Activated B cell treated with CpG ODN at 0.5 μM for 24 hours (primary cell): ENCODE data around the gene OR6K3. TPM values are rescaled to one million over a fixed set of nuclear protein-coding genes. Genes with fewer than 3 reads are reported as not detected.

ENCODE experiments used
- ATAC-seq: fragments of 200-7000 bp; cut with Tn5 transposase; one replicate; pipeline ENCODE4 v1.10.0; 2021; ENCODE audit warnings: low read depth, mild to moderate bottlenecking, moderate library complexity
- CTCF ChIA-PET: fragments of 350-600 bp; sonication (Branson Sonifier 250); formaldehyde crosslinking; loops from one replicate; lab custom pipeline; 2021; ENCODE audit warnings: antibody characterized with exemption; lab: Charles Lee
- POLR2A ChIA-PET: fragments of 350-600 bp; sonication (Branson Sonifier 250); formaldehyde crosslinking; loops from one replicate; lab custom pipeline; 2021; ENCODE audit warnings: antibody characterized with exemption; lab: Charles Lee
- DNase-seq: peaks from one replicate; pipeline ENCODE4 v3.0.0; 2022
- H3K27ac Mint-ChIP-seq: one replicate; pipeline ENCODE4 v1.8.0; 2020; ENCODE audit warnings: mixed read lengths
- H3K27me3 Mint-ChIP-seq: one replicate; pipeline ENCODE4 v1.8.0; 2021; ENCODE audit warnings: mixed read lengths
- H3K36me3 Mint-ChIP-seq: one replicate; pipeline ENCODE4 v1.8.0; 2021; ENCODE audit warnings: low read depth, mixed read lengths
- H3K4me1 Mint-ChIP-seq: one replicate; pipeline ENCODE4 v1.8.0; 2021; ENCODE audit warnings: mixed read lengths
- H3K4me3 Mint-ChIP-seq: one replicate; pipeline ENCODE4 v1.8.0; 2020; ENCODE audit warnings: mild to moderate bottlenecking, mixed read lengths
- H3K9me3 Mint-ChIP-seq: one replicate; pipeline ENCODE4 v1.8.0; 2020; ENCODE audit warnings: mixed read lengths
- CTCF ChIP-seq: fragments of 200-600 bp; IDR thresholded peaks from one replicate; pipeline ENCODE4 v1.8.0; 2022; ENCODE audit warnings: antibody characterized with exemption, mild to moderate bottlenecking
- intact Hi-C: fragments of 100-400 bp; cut with micrococcal nuclease; formaldehyde crosslinking; loops from one replicate; pipeline ENCODE4 v1.15.1; 2024
- total RNA-seq: library from RNA; stranded (reverse); gene quantifications from 2 replicates; pipeline ENCODE4 v1.2.3, GENCODE V29; 2022

Gene OR6K3
- total RNA-seq, 1 donor from 2014 or later = not detected

- H3K27ac Mint-ChIP-seq = no peak overlapping the region
These were observed 11.2 kb upstream of the OR6K3 start for GRCh38 chr1:158731707-158732106.

DNA sequence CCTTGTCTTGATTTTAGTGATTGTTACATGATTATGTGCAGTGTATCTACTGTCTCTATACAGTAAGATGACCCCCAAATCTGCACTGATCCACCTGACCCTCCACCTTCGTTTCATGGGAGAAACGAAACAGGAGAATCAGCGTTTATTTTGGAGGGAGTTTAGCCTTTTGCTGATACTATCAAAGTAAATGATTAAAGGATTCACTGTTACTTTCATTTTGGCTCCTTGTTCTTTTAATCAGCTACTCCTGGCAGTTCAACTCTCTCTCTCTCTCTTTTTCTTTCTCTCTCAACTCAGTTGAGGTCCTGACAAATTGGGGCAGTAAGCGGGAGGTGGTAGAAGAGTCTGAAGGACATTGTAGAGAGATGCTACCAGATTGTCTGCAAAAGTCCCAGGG is 9.9 kb upstream of the OR6K3 start:
- no peak overlapping the region for H3K4me3 Mint-ChIP-seq
- ChIA-PET CTCF (no interaction called here), POLR2A (no interaction called here)
- no peaks in the 10 kb centered on the region for H3K9me3 Mint-ChIP-seq
- H3K36me3 Mint-ChIP-seq = no peaks in the 10 kb centered on the region
- DNase-seq (no peak), ATAC-seq (no peak)
- TF ChIP-seq CTCF = no peak
- H3K27ac Mint-ChIP-seq = no peak overlapping the region
- H3K4me1 Mint-ChIP-seq = no peaks in the 10 kb centered on the region
- peaks cover 5% of the 10 kb centered on the region for H3K27me3 Mint-ChIP-seq
- intact Hi-C loops = no loop called here

More at GRCh38 chr1:158731707-158732106, 11.2 kb upstream of the OR6K3 start:
- no peak overlapping the region for H3K4me3 Mint-ChIP-seq
- ATAC-seq (no peak), DNase-seq (no peak)
- no peaks in the 10 kb centered on the region for H3K36me3 Mint-ChIP-seq
- peaks cover 3% of the 10 kb centered on the region for H3K27me3 Mint-ChIP-seq
- TF ChIP-seq CTCF = no peak
- H3K4me1 Mint-ChIP-seq = no peaks in the 10 kb centered on the region
- POLR2A ChIA-PET = no interaction called here
- H3K9me3 Mint-ChIP-seq = no peaks in the 10 kb centered on the region
- intact Hi-C loops = no loop called here
- CTCF ChIA-PET = no interaction called here

DNA sequence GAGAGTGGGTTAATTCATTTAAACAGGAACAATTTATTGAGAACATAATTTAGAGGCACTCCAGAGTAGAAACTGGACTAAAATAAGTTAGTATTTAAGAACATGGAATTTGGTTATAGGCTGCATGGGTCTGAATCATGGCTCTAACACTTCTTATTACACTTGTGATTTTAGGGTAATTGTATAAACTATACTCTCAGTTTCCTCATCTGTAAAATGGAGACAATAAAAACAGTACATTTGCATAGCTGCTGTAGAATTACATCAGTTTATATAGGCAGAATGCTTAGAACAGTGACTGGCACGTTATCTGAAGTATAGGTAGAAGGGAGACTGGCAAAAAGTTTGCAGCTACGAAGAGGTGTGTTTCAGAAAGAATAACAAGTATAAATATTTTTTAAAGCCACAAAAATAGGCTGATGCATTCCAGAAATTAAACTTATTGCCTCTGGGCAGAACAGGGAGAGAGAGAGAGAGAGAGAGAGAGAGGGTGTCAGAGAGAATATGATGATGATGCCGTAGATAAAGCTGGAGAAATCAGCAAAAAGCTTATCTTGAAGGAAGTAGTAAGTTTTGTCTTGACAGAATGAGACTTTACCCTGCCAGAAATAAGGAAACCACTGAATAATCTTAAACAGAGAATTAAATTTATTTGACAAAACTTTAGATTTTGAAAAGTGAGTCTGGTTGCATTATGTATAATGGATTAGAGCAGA is 8.1 kb upstream of the OR6K3 start:
- POLR2A ChIA-PET = no interaction called here
- ATAC-seq = no peak
- CTCF ChIA-PET = no interaction called here

DNA sequence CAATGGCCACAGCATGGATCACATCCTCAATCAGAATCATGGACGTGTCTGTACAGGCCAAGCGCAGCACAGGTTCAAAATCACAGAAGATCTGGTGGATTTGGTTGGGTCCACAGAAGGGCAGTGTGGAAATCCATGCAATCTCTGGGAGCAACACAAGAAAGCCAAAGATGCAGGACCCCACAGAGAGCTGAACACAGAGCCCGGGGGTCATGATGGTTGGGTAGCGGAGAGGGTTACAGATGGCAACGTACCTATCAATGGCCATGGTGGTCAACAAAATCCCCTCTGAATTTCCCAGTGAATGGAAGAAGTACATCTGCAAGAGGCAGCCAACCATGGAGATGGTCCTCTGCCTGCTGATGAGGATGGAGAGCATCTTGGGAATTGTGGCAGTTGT is 3.9 kb upstream of the OR6K3 start:
- no peak for TF ChIP-seq CTCF
- no peak overlapping the region for H3K27ac Mint-ChIP-seq
- no peak for ATAC-seq
- no peaks in the 10 kb centered on the region for H3K9me3 Mint-ChIP-seq
- intact Hi-C loops = no loop called here
- no peak for DNase-seq
- H3K4me3 Mint-ChIP-seq = no peak overlapping the region
- H3K36me3 Mint-ChIP-seq = no peaks in the 10 kb centered on the region
- peaks cover 18% of the 10 kb centered on the region for H3K27me3 Mint-ChIP-seq
- POLR2A ChIA-PET = no interaction called here
- H3K4me1 Mint-ChIP-seq = no peaks in the 10 kb centered on the region
- CTCF ChIA-PET = no interaction called here

More for the DNA sequence above, 8.1 kb upstream of the OR6K3 start:
- Mint-ChIP-seq H3K27ac (no peak overlapping the region), H3K9me3 (no peaks in the 10 kb centered on the region), H3K27me3 (peaks cover 15% of the 10 kb centered on the region), H3K4me3 (no peak overlapping the region), H3K36me3 (no peaks in the 10 kb centered on the region), H3K4me1 (no peaks in the 10 kb centered on the region)
- no peak for TF ChIP-seq CTCF
- intact Hi-C loops = no loop called here
- no peak for DNase-seq

- CTCF ChIA-PET = no interaction called here
- ATAC-seq = no peak
- H3K27me3 Mint-ChIP-seq = peaks cover 23% of the 10 kb centered on the region
- intact Hi-C loops = no loop called here
- H3K27ac Mint-ChIP-seq = no peak overlapping the region
- TF ChIP-seq CTCF = no peak
- DNase-seq = no peak
- no peaks in the 10 kb centered on the region for H3K9me3 Mint-ChIP-seq
- no peaks in the 10 kb centered on the region for H3K36me3 Mint-ChIP-seq
- POLR2A ChIA-PET = no interaction called here
- no peaks in the 10 kb centered on the region for H3K4me1 Mint-ChIP-seq
- no peak overlapping the region for H3K4me3 Mint-ChIP-seq
These were observed 856 bp downstream of the OR6K3 start for GRCh38 chr1:158719664-158720063.
